Rectal smooth muscle tissue (tissue), 1 donor: ENCODE measurements around the gene CCDC141.
"Not testable (repeated sequence)": the region's sequence is repeated elsewhere in the genome, so short reads cannot be mapped to it uniquely, and the experiment has no call there.

ENCODE experiments used
- H3K27ac ChIP-seq: one replicate; pipeline ENCODE4 v1.7.0; 2013; ENCODE audit warnings: low read depth, low read length, inconsistent platforms
- H3K27me3 ChIP-seq: one replicate; pipeline ENCODE4 v1.7.0; 2013; ENCODE audit warnings: low read length; ENCODE audit not compliant: control insufficient read depth, insufficient read depth
- H3K36me3 ChIP-seq: one replicate; pipeline ENCODE4 v1.7.0; 2013; ENCODE audit warnings: low read length; ENCODE audit not compliant: control insufficient read depth, insufficient read depth
- H3K4me1 ChIP-seq: one replicate; pipeline ENCODE4 v1.7.0; 2013; ENCODE audit warnings: low read length; ENCODE audit not compliant: control insufficient read depth, insufficient read depth
- H3K4me3 ChIP-seq: one replicate; pipeline ENCODE4 v1.7.0; 2013; ENCODE audit warnings: low read length
- H3K9ac ChIP-seq: one replicate; pipeline ENCODE4 v1.7.0; 2013; ENCODE audit warnings: low read length

CCDC141 gene

GRCh38 chr2:179049546-179050311 is at the start of gene CCDC141:
Gene CCDC141, minus strand, starts transcription at chr2:179050137. Its CDS starts 196 bp downstream, at chr2:179049941.
- H3K36me3 ChIP-seq = no peaks in the 10 kb centered on the region
- no peak within 1 kb of the TSS for H3K27ac ChIP-seq
- no peak within 1 kb of the TSS for H3K9ac ChIP-seq
- H3K4me3 ChIP-seq = peak within 1 kb of the TSS; percentile 58
- no peaks in the 10 kb centered on the region for H3K27me3 ChIP-seq
- H3K4me1 ChIP-seq = no peaks in the 10 kb centered on the region

GRCh38 chr2:179098080-179098689 is 48.2 kb upstream of the CCDC141 start:
- Histone ChIP-seq H3K4me1 (no peaks in the 10 kb centered on the region), H3K27me3 (no peaks in the 10 kb centered on the region), H3K4me3 (no peak overlapping the region), H3K27ac (no peak overlapping the region), H3K36me3 (no peaks in the 10 kb centered on the region), H3K9ac (no peak overlapping the region)

- H3K4me1 ChIP-seq = no peaks in the 10 kb centered on the region
- no peaks in the 10 kb centered on the region for H3K27me3 ChIP-seq
- no peak overlapping the region for H3K27ac ChIP-seq
- H3K9ac ChIP-seq = no peak overlapping the region
- H3K4me3 ChIP-seq = no peak overlapping the region
- no peaks in the 10 kb centered on the region for H3K36me3 ChIP-seq
These were observed 47.2 kb upstream of the CCDC141 start for GRCh38 chr2:179097131-179097530.

GRCh38 chr2:179096090-179096489 is 46.2 kb upstream of the CCDC141 start:
- Histone ChIP-seq H3K4me3 (no peak overlapping the region), H3K4me1 (no peaks in the 10 kb centered on the region), H3K9ac (no peak overlapping the region), H3K36me3 (no peaks in the 10 kb centered on the region), H3K27ac (no peak overlapping the region), H3K27me3 (no peaks in the 10 kb centered on the region)

GRCh38 chr2:179092912-179093311 is 43.0 kb upstream of the CCDC141 start:
- H3K4me3 ChIP-seq = not testable (repeated sequence)

GRCh38 chr2:179082697-179083096 is 32.8 kb upstream of the CCDC141 start:
- no peak overlapping the region for H3K9ac ChIP-seq
- H3K27me3 ChIP-seq = no peaks in the 10 kb centered on the region
- no peak overlapping the region for H3K27ac ChIP-seq
- no peaks in the 10 kb centered on the region for H3K36me3 ChIP-seq
- H3K4me1 ChIP-seq = no peaks in the 10 kb centered on the region
- no peak overlapping the region for H3K4me3 ChIP-seq

More at GRCh38 chr2:179092912-179093311, 43.0 kb upstream of the CCDC141 start:
- H3K27me3 ChIP-seq, H3K9ac ChIP-seq, H3K36me3 ChIP-seq, H3K27ac ChIP-seq, H3K4me1 ChIP-seq: not testable (repeated sequence)

GRCh38 chr2:179081954-179082353 is 32.0 kb upstream of the CCDC141 start:
- Histone ChIP-seq H3K4me3 (no peak overlapping the region), H3K4me1 (no peaks in the 10 kb centered on the region), H3K27ac (no peak overlapping the region), H3K27me3 (no peaks in the 10 kb centered on the region), H3K9ac (no peak overlapping the region), H3K36me3 (no peaks in the 10 kb centered on the region)

- Histone ChIP-seq H3K4me1 (no peaks in the 10 kb centered on the region), H3K27ac (no peak overlapping the region), H3K36me3 (no peaks in the 10 kb centered on the region), H3K27me3 (no peaks in the 10 kb centered on the region), H3K9ac (no peak overlapping the region), H3K4me3 (no peak overlapping the region)
These were observed 22.6 kb upstream of the CCDC141 start for GRCh38 chr2:179072527-179072926.

- Histone ChIP-seq H3K4me3 (no peak overlapping the region), H3K27me3 (no peaks in the 10 kb centered on the region), H3K36me3 (no peaks in the 10 kb centered on the region), H3K27ac (no peak overlapping the region), H3K9ac (no peak overlapping the region), H3K4me1 (no peaks in the 10 kb centered on the region)
These were observed 21.9 kb upstream of the CCDC141 start for GRCh38 chr2:179071810-179072355.

- Histone ChIP-seq H3K4me3 (no peak overlapping the region), H3K9ac (no peak overlapping the region), H3K27ac (no peak overlapping the region), H3K36me3 (no peaks in the 10 kb centered on the region), H3K4me1 (no peaks in the 10 kb centered on the region), H3K27me3 (no peaks in the 10 kb centered on the region)
These were observed 21.0 kb upstream of the CCDC141 start for GRCh38 chr2:179070895-179071294.

- no peak overlapping the region for H3K27ac ChIP-seq
- H3K4me1 ChIP-seq = no peaks in the 10 kb centered on the region
- no peak overlapping the region for H3K9ac ChIP-seq
- H3K4me3 ChIP-seq = no peak overlapping the region
- H3K36me3 ChIP-seq = no peaks in the 10 kb centered on the region
- no peaks in the 10 kb centered on the region for H3K27me3 ChIP-seq
These were observed 19.7 kb upstream of the CCDC141 start for GRCh38 chr2:179069685-179070084.

GRCh38 chr2:179068991-179069643 is 19.2 kb upstream of the CCDC141 start:
- H3K4me1 ChIP-seq = no peaks in the 10 kb centered on the region
- H3K36me3 ChIP-seq = no peaks in the 10 kb centered on the region
- H3K27ac ChIP-seq = no peak overlapping the region
- no peaks in the 10 kb centered on the region for H3K27me3 ChIP-seq
- no peak overlapping the region for H3K9ac ChIP-seq
- no peak overlapping the region for H3K4me3 ChIP-seq
